ENCODE measurements around the gene ADK. TPM values are rescaled to one million over a fixed set of nuclear protein-coding genes. Genes with fewer than 3 reads are reported as not detected.

The ADK gene
- total RNA-seq, 1 experiment from 2014 or later: 26.8 TPM

DNA sequence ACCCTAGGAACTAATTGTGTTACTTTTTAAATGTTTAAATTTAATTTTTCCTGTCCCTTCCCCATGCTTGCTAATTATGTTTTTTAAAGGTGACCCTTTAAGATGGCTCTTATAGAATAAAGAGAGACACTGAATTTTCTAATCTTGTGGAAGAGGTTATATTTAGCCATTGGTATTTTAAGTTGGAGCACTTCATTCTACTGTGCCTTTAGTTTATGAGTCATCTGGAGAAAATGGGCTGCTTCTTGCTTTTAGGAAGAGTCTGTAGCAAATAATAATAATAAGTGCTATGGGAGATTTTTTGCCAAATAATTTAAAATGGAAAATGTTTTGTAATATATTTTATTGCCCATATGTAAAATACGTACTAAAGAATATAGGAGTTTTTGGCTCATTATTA lies 139.7 kb downstream of the ADK start:
- no peak overlapping the region for H3K4ac ChIP-seq (ENCODE audit: low read depth, low read length)
- peaks cover 0 to 2% (median 0%) of the 10 kb centered on the region in 3 experiments; a peak in 1 of 7 replicates for H3K36me3 Mint-ChIP-seq (ENCODE audit: insufficient read depth in 1 of 3, low read depth in 3 of 3)
- no peaks in the 10 kb centered on the region; a peak in 1 of 5 replicates for H3K9me3 Mint-ChIP-seq
- no peaks in the 10 kb centered on the region for H3K79me1 ChIP-seq (ENCODE audit: insufficient read depth, low read depth, low read length, poor library complexity, severe bottlenecking)
- H3K23me2 ChIP-seq (ENCODE audit: insufficient read length, low read depth, low read length, poor library complexity, severe bottlenecking): no peaks in the 10 kb centered on the region
- H3K79me2 ChIP-seq (ENCODE audit: insufficient read depth, low read length): no peaks in the 10 kb centered on the region
- H2AK5ac ChIP-seq (ENCODE audit: insufficient read length, low read length): no peak overlapping the region
- H2BK5ac ChIP-seq (ENCODE audit: insufficient read length, low read length): no peak overlapping the region
- H3T11ph ChIP-seq (ENCODE audit: low read length): no peak overlapping the region
- H3K4me1 ChIP-seq (ENCODE audit: insufficient read depth, low read length): no peaks in the 10 kb centered on the region
- WGBS (ENCODE audit: extremely low coverage, insufficient read length, low lambda C conversion rate): no CpG with 5 or more reads among the region's 1 CpG
- no peaks in the 10 kb centered on the region for H3K27me3 Mint-ChIP-seq (ENCODE audit: low read depth)
- H3K4me3 Mint-ChIP-seq: no peak overlapping the region
- no peak overlapping the region for H3K18ac ChIP-seq (ENCODE audit: insufficient read length, low read depth, low read length)
- no peak overlapping the region for H4K91ac ChIP-seq (ENCODE audit: insufficient read length, low read depth, low read length)
- TF ChIP-seq, protein P1, sequence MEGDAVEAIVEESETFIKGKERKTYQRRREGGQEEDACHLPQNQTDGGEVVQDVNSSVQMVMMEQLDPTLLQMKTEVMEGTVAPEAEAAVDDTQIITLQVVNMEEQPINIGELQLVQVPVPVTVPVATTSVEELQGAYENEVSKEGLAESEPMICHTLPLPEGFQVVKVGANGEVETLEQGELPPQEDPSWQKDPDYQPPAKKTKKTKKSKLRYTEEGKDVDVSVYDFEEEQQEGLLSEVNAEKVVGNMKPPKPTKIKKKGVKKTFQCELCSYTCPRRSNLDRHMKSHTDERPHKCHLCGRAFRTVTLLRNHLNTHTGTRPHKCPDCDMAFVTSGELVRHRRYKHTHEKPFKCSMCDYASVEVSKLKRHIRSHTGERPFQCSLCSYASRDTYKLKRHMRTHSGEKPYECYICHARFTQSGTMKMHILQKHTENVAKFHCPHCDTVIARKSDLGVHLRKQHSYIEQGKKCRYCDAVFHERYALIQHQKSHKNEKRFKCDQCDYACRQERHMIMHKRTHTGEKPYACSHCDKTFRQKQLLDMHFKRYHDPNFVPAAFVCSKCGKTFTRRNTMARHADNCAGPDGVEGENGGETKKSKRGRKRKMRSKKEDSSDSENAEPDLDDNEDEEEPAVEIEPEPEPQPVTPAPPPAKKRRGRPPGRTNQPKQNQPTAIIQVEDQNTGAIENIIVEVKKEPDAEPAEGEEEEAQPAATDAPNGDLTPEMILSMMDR (conservative IDR thresholded peaks at IDR 0.05): no peak
- H2BK120ac ChIP-seq (ENCODE audit: low read depth, low read length, poor library complexity, severe bottlenecking): no peak overlapping the region
- no peaks in the 10 kb centered on the region for H3K9me3 ChIP-seq (ENCODE audit: control insufficient read depth, low read depth, low read length)
- no peak overlapping the region for H2BK15ac ChIP-seq (ENCODE audit: low read depth, low read length)
- H3K56ac ChIP-seq (ENCODE audit: insufficient read length, low read depth, low read length): no peak overlapping the region
- no peak overlapping the region for H3K14ac ChIP-seq (ENCODE audit: insufficient read depth, low read length)
- H2AFZ ChIP-seq (ENCODE audit: low read length): no peak overlapping the region
- no peaks in the 10 kb centered on the region for H3K27me3 ChIP-seq (ENCODE audit: insufficient read depth, low read length)
- H4K20me1 ChIP-seq (ENCODE audit: control insufficient read depth, insufficient read depth, insufficient read length): no peaks in the 10 kb centered on the region
- no peak overlapping the region for H3K23ac ChIP-seq (ENCODE audit: insufficient read length, low read depth, low read length)
- no peak overlapping the region for H4K8ac ChIP-seq (replicated peaks; ENCODE audit: insufficient read length, low read depth, low read length)
- peaks cover 8 to 13% of the 10 kb centered on the region in 2 experiments for H3K4me1 Mint-ChIP-seq
- no peak for DNase-seq
- H2BK12ac ChIP-seq (ENCODE audit: insufficient read length, low read depth, low read length): no peak overlapping the region
- no peak overlapping the region for H3K4me2 ChIP-seq (ENCODE audit: insufficient read depth, insufficient read length, low read length)
- no peak overlapping the region for H3K27ac ChIP-seq (ENCODE audit: insufficient read length, low read depth, low read length)
- H3K27ac Mint-ChIP-seq: no peak overlapping the region
- H2BK20ac ChIP-seq (ENCODE audit: low read depth, low read length, poor library complexity, severe bottlenecking): no peak overlapping the region
- no peak overlapping the region for H4K5ac ChIP-seq (ENCODE audit: insufficient read length, low read depth, low read length)
- H3K9ac ChIP-seq (ENCODE audit: extremely low read depth, insufficient read length, low read length): no peak overlapping the region
